Stimulated activated CD8-positive, alpha-beta memory T cell treated with anti-CD3 and anti-CD28 coated beads, Interleukin-12 subunit alpha, Interleukin-12 subunit beta, amount 100 ng/mL, for 1 hour (primary cell): ENCODE data around the gene MAP4K5.
"Not testable (repeated sequence)": the region's sequence is repeated elsewhere in the genome, so short reads cannot be mapped to it uniquely, and the experiment has no call there.

Experiments used
- DNase-seq: peaks from one replicate; pipeline ENCODE4 v3.0.0-alpha.2; 2020; ENCODE audit warnings: low read depth

Gene MAP4K5

DNA sequence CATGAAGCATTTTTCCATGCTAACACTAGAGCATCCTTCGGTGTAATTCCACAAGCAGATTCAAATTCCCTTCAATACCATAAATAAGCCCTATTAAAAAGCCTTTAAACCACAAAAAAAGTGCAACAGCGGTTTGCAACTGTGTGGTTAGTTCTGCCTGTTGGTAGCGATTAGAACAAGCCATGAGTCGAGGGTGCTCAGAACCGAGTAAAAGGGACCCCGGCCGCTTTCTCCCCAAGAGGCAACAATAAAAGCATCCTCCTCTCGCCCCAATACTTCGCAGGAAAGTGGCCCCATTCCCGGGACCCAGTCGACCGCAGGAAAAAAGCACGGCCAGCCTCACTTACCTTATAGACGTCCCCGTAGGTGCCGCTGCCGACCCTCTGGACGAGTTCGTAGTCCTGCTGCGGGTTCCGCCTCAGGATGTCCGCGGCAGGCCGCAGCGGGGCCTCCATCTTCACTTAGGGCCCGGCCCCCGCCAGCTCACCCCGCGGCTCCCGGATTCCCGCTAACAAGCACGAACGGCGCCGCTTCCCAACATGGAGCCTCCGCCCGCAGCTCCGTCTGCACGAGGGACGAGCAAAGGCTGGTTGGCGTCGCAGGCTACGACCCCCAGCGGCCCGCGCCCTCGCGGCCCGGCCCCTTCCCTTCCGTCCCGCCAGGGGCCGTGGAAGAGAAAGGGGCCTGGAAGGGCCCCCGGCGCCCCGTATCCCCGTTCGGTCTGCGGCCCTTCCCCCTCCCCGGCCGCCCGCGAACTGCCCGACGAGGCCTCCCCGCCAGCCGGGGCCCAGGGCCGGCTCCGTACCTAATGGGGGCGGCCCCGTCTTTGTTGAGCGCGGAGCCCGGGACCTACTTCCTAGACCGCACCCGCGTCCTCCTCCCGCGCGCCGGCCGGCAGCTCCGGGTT lies 521 bp downstream of the MAP4K5 start:
- DNase-seq: no peak

- DNase-seq: no peak
Measured at GRCh38 chr14:50530794-50531365, 1.5 kb downstream of the MAP4K5 start.

GRCh38 chr14:50530358-50530757 lies 2.0 kb downstream of the MAP4K5 start:
- DNase-seq: no peak

- DNase-seq: no peak
Measured at GRCh38 chr14:50529288-50530179, 2.8 kb downstream of the MAP4K5 start.

DNA sequence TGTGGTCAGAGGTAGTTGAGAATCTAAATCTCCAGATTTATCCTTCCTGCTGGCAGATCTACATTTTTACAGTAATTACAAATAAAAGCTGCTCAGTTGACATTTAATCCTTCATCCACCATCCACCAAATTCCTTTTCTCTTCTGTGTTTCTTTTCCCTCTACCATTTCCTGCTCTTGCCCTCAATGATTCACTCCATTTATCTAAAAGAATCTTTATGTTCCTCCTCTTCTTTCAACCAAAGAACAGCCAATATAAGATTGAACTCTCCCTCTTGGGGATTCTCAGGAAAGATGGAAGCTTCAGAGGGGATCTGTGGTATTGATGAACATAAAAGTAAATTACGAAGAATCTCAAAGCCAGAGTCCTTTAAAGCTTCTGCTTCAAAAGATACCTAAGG lies 4.4 kb downstream of the MAP4K5 start:
- DNase-seq: no peak

GRCh38 chr14:50524731-50525515 lies 7.4 kb downstream of the MAP4K5 start:
- no peak for DNase-seq

- DNase-seq: no peak
Measured at GRCh38 chr14:50524060-50524459, 8.3 kb downstream of the MAP4K5 start.

DNA sequence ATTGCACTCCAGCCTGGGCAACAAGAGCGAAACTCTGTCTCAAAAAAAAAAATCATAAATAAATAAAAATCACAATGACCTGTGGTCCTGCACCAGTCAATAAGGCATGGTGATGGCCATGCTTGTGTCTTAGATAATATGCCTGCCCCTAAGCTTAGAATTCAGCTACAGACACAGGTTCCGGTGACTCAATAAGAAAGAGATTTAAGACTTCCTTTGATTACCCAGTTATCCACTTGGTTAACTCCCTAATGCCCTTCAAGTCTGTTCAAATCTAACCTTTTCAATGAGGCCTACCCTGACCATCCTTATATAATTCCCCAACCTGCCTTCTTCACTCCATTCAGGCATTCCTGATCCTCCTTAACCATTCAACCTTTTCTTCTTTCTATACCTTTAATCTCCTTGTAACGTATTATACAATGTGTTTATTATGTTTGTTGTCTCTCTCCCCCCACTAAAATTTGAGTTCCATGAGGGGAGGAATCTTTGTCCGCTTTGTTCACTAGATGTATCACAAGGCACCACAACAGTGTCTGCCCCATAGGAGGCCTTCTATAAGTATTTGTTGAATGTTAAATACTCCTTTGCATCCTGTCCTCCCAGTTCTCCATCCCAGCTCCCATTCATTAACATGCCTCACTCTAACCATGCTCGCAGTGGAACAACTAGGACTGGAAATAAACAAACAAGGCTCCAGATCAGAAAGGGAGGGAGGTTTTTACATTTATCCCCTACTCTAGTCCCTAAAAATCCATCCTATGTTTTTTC lies 8.9 kb downstream of the MAP4K5 start:
- no peak for DNase-seq

DNA sequence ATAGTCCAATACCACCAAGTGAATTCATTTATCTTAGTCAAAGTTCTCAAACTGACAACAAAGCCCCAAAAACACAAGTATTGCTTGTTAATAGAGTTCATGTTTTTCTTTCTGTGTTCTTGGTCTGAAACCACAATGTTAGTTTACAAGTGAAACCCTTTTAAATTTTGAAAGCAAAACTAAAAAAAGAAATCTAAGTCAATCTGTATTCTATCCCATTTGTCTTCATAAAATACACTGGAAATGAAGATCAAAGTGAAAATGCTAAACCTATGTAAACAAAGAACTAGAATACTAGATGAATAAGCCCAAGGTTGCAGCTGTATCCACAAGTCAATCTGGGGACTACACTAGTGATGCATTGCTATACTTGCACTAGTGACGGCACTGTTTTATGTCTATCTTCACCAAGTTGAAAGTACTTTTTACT lies 10.4 kb downstream of the MAP4K5 start:
- no peak for DNase-seq

GRCh38 chr14:50520947-50521815 lies 11.2 kb downstream of the MAP4K5 start:
- no peak for DNase-seq

DNA sequence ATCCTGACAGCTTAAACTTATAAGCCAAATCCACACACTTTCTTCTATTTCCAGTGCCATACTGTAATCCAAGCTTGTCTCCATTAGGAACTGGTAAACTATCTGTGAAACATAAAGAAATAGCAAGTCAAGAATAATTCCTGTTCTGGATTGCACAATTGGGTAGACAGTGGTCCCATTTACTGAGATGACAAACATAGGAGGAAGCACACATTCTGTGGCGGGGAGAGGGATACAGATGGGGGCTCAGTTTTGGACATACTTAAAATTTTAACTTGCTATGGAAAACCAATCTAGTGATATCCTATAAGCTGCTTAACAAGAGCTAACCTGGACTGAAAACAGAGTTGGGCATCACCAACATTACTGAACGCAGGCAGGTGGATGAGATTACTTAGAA lies 16.3 kb downstream of the MAP4K5 start:
- no peak for DNase-seq

DNA sequence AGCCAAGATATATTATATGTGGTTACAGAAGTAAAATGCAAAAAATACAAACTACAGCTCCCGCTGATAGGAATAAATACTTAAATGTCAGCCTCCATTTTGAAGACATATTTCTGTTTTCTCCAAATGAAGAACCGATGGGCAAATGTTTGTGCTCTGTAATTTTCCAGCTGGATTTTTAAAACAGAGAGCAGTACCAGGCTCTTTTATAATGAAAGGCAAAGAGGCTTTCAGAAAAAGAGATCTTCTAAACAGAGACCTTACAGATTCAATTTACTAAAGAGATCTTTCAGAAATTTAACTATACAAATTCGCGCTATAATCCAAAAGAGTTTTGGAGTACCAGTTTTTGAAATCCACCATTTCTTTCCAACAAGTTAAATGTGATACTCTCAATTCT lies 19.9 kb downstream of the MAP4K5 start:
- DNase-seq: no peak

- DNase-seq: no peak
Measured at GRCh38 chr14:50510157-50510556, 22.2 kb downstream of the MAP4K5 start.

DNA sequence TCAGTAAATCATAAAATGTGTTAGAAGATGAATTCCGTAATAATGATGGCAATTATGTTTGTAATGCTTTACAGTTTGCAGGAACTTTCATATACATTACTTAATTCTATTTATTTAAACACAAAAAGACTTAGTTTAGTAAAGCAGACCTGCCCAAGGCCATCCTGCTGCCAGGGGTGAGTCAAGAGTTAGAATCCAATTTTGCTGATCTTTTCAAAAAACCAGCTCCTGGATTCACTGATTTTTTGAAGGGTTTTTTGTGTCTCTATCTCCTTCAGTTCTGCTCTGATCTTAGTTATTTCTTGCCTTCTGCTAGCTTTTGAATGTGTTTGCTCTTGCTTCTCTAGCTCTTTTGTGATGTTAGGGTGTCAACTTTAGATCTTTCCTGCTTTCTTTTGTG lies 25.3 kb downstream of the MAP4K5 start:
- DNase-seq: not testable (repeated sequence)

DNA sequence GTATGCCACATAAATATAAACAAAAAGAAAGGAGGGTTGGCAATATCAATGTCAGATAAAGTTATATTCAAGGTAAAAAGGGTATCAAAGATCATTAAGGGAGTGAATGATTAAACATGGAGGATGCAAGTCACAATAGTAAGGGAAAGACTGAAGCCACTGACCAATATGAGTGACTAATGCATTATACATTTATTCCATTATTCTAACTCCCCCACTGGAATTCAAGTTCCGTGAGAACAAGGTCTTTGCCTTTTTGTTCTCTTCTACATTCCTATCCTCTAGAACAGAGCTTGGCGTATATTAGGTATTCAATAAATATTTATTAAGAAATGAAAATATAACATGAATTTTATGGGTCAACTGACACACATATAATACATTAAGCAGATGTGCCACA lies 30.7 kb downstream of the MAP4K5 start:
- DNase-seq: no peak

DNA sequence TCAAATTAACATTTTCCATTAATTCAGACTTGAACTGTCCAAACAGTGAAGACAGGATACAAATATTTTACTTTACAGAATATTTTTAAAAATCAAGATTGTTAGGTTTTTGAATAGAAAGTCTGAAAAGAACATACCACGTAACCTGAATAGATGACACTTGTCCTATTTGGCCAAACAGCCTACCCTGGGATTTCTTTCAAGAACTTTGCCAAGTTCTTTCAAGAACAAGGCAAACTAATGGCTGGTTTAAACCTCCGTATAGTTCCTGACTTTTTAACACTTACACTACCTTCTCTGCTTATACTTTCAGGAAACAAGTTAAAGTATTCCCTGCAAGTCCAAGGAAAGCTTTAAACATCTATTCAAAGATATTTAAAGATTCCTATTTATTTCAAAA lies 35.0 kb downstream of the MAP4K5 start:
- no peak for DNase-seq

DNA sequence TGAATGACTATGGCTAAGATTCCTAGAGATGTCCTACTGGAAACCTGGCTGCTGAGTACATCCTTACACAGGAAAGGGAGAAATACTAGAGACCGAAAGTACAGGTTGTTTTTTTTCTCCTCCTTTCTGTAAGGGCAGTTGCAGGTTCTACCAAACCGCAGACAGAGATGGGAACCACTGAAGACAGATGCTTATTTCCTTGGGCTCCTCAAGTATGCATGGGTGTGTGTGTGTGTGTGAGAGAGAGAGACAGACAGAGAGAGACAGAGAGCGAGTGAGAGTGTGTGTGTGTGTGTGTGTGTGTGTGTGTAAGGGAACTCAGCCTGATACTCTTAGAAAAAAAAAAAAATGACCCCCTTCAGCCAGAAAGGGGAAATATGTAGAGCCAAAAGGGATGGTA lies 42.5 kb downstream of the MAP4K5 start:
- no peak for DNase-seq

GRCh38 chr14:50488521-50488920 lies 43.8 kb downstream of the MAP4K5 start:
- DNase-seq: no peak

- no peak for DNase-seq
Measured at GRCh38 chr14:50479041-50479440, 53.3 kb downstream of the MAP4K5 start.

GRCh38 chr14:50477760-50478159 lies 54.6 kb downstream of the MAP4K5 start:
- DNase-seq: no peak
